K562 treated with DMSO at 1 percent for 4 hours (cell line): ENCODE measurements around the gene ZDHHC17. TPM values are rescaled to one million over a fixed set of nuclear protein-coding genes. Genes with fewer than 3 reads are reported as not detected.

ENCODE experiments used
- total RNA-seq: library from RNA; unstranded; fragments of 300-600 nt; gene quantifications from 2 replicates; pipeline ENCODE4 v1.2.3, GENCODE V29; 2022; ENCODE audit not compliant: insufficient read depth

The ZDHHC17 gene
- 8.0 and 16.9 TPM in 2 replicates for total RNA-seq

GRCh38 chr12:76763746-76764675 is at the start of gene ZDHHC17:
Gene ZDHHC17 (plus strand): TSS chr12:76764115. CDS start chr12:76764237, 122 bp downstream.

GRCh38 chr12:76878899-76879709 is 115.2 kb downstream of the ZDHHC17 start, which contains the start of gene CSRP2:
Gene CSRP2 (minus strand): TSS chr12:76879019. CDS start chr12:76866260, 12,759 bp downstream.

Other genes with a start within 250 kb of the ZDHHC17 start
- 32.9 and 34.0 TPM in 2 replicates for gene OSBPL8, start 204.3 kb upstream of the ZDHHC17 start, total RNA-seq
- 1.6 TPM in 1 of 2 replicates, not detected in the other for gene CSRP2, start 114.9 kb downstream of the ZDHHC17 start, total RNA-seq